NCI-H2107 treated with DMSO at 0.1 percent for 48 hours (cell line): ENCODE measurements around the gene NIP7.
A peak's percentile ranks its signal among the peaks of the same experiment; 100 is the strongest.
"Not testable (repeated sequence)": the region's sequence is repeated elsewhere in the genome, so short reads cannot be mapped to it uniquely, and the experiment has no call there.

ENCODE experiments used
- DNase-seq: peaks from one replicate; lab custom pipeline; 2025; ENCODE audit not compliant: unreplicated experiment; lab: John Stamatoyannopoulos, UW

Gene NIP7

GRCh38 chr16:69339289-69340094 lies at the start of gene NIP7, which contains the start of gene COG8:
Gene NIP7 (plus strand): TSS chr16:69339772. CDS start chr16:69339830, 58 bp downstream.
Gene COG8 (minus strand): TSS chr16:69339564. CDS start chr16:69339552, 12 bp downstream.
- DNase-seq, result peak; percentile 99

- not testable (repeated sequence) for DNase-seq
Observed at GRCh38 chr16:69291657-69292056, 47.9 kb upstream of the NIP7 start.

- no peak for DNase-seq
Observed at GRCh38 chr16:69293401-69293800, 46.2 kb upstream of the NIP7 start.

GRCh38 chr16:69294051-69294450 lies 45.5 kb upstream of the NIP7 start:
- no peak for DNase-seq

GRCh38 chr16:69296771-69297170 lies 42.8 kb upstream of the NIP7 start:
- DNase-seq, result not testable (repeated sequence)

GRCh38 chr16:69298261-69298660 lies 41.3 kb upstream of the NIP7 start:
- no peak for DNase-seq

- DNase-seq, result no peak
Observed at GRCh38 chr16:69301187-69301586, 38.4 kb upstream of the NIP7 start.

- DNase-seq, result no peak
Observed at GRCh38 chr16:69301861-69302260, 37.7 kb upstream of the NIP7 start.

- no peak for DNase-seq
Observed at GRCh38 chr16:69302301-69302700, 37.3 kb upstream of the NIP7 start.

GRCh38 chr16:69306031-69306430 lies 33.5 kb upstream of the NIP7 start:
- DNase-seq, result no peak

GRCh38 chr16:69307091-69307490 lies 32.5 kb upstream of the NIP7 start:
- DNase-seq, result no peak

- no peak for DNase-seq
Observed at GRCh38 chr16:69307856-69308255, 31.7 kb upstream of the NIP7 start.

- DNase-seq, result no peak
Observed at GRCh38 chr16:69309316-69309715, 30.3 kb upstream of the NIP7 start.

- peak; percentile 94 for DNase-seq
Observed at GRCh38 chr16:69310653-69311532, 28.7 kb upstream of the NIP7 start, which contains the start of gene VPS4A. Gene VPS4A (plus strand): TSS chr16:69311350. CDS start chr16:69311512, 162 bp downstream.

- DNase-seq, result peak; percentile 45
Observed at GRCh38 chr16:69311533-69312387, 27.8 kb upstream of the NIP7 start.

GRCh38 chr16:69313469-69313868 lies 26.1 kb upstream of the NIP7 start:
- no peak for DNase-seq

GRCh38 chr16:69314534-69314933 lies 25.0 kb upstream of the NIP7 start:
- no peak for DNase-seq

- no peak for DNase-seq
Observed at GRCh38 chr16:69315486-69316311, 23.9 kb upstream of the NIP7 start.

GRCh38 chr16:69316595-69317034 lies 23.0 kb upstream of the NIP7 start:
- DNase-seq, result no peak
